Mesangial cell (primary cell): ENCODE results near the gene KCTD1. TPM values are rescaled to one million over a fixed set of nuclear protein-coding genes. Genes with fewer than 3 reads are reported as not detected.

Experiments used
- total RNA-seq: library from RNA; depleted of rRNA; stranded (reverse); fragments of >200 nt; gene quantifications from 2 replicates; pipeline ENCODE4 v1.2.3, GENCODE V29; 2015

KCTD1 gene
- total RNA-seq = 16.6 and 23.2 TPM in 2 replicates

GRCh38 chr18:26548415-26549262 is at the start of gene KCTD1:
TSS of gene KCTD1 (minus strand) at chr18:26548553. CDS start at chr18:26548536, 17 bp downstream.

